MM.1S (cell line): ENCODE results near the gene PTPRE.

Source experiments
- DNase-seq: peaks from one replicate; pipeline ENCODE4 v3.0.0-alpha.2; 2015
- H2AFZ ChIP-seq: fragments of 300-600 bp; sonication (generic); 2 replicates; pipeline ENCODE4 v1.6.0; 2016; ENCODE audit warnings: antibody characterized with exemption, low read length
- H3F3A ChIP-seq: fragments of 300-600 bp; sonication (generic); 2 replicates; pipeline ENCODE4 v1.6.1; 2016; ENCODE audit warnings: mild to moderate bottlenecking, antibody characterized with exemption, low read length, moderate library complexity, mixed read lengths; ENCODE audit not compliant: insufficient read depth
- H3K27ac ChIP-seq: fragments of 300-600 bp; sonication (generic); 2 replicates; pipeline ENCODE4 v1.5.1; 2016; ENCODE audit warnings: mild to moderate bottlenecking, low read length
- H3K27me3 ChIP-seq: fragments of 300-600 bp; sonication (generic); replicated peaks from 2 replicates; pipeline ENCODE4 v1.6.0; 2016; ENCODE audit warnings: low read length; ENCODE audit not compliant: insufficient read depth
- H3K36me3 ChIP-seq: fragments of 300-600 bp; sonication (generic); replicated peaks from 2 replicates; pipeline ENCODE4 v1.6.1; 2016; ENCODE audit warnings: mild to moderate bottlenecking, low read length, mixed read lengths; ENCODE audit not compliant: insufficient read depth
- H3K4me1 ChIP-seq: fragments of 300-600 bp; sonication (generic); 2 replicates; pipeline ENCODE4 v1.6.1; 2016; ENCODE audit warnings: low read length, mixed read lengths
- H3K4me2 ChIP-seq: fragments of 300-600 bp; sonication (generic); 2 replicates; pipeline ENCODE4 v1.6.0; 2016; ENCODE audit warnings: low read depth, low read length
- H3K4me3 ChIP-seq: fragments of 300-600 bp; sonication (generic); 2 replicates; pipeline ENCODE4 v1.5.1; 2016; ENCODE audit warnings: low read length, mixed read lengths
- H3K79me2 ChIP-seq: fragments of 300-600 bp; sonication (generic); 2 replicates; pipeline ENCODE4 v1.6.1; 2016; ENCODE audit warnings: mixed run types, low read length, mixed read lengths
- H3K9ac ChIP-seq: fragments of 300-600 bp; sonication (generic); 2 replicates; pipeline ENCODE4 v1.6.1; 2016; ENCODE audit warnings: low read length, mixed read lengths
- H3K9me2 ChIP-seq: fragments of 300-600 bp; sonication (generic); replicated peaks from 2 replicates; pipeline ENCODE4 v1.6.1; 2016; ENCODE audit warnings: mild to moderate bottlenecking, low read length, mixed read lengths; ENCODE audit not compliant: insufficient read depth
- H3K9me3 ChIP-seq: fragments of 300-600 bp; sonication (generic); replicated peaks from 2 replicates; pipeline ENCODE4 v1.6.1; 2016; ENCODE audit warnings: mild to moderate bottlenecking, low read length, mixed read lengths; ENCODE audit not compliant: insufficient read depth
- H4K20me1 ChIP-seq: fragments of 300-600 bp; sonication (generic); 2 replicates; pipeline ENCODE4 v1.6.1; 2016; ENCODE audit warnings: mild to moderate bottlenecking, low read length, moderate library complexity, mixed read lengths; ENCODE audit not compliant: insufficient read depth
- CTCF ChIP-seq: fragments of 300-600 bp; sonication (generic); IDR thresholded peaks from 2 replicates; pipeline ENCODE4 v1.5.1; 2016; ENCODE audit warnings: antibody characterized with exemption, low read length, mixed read lengths
- EZH2 ChIP-seq: fragments of 300-600 bp; sonication (generic); optimal IDR thresholded peaks from 2 replicates; pipeline ENCODE3; 2017; ENCODE audit warnings: low read depth, mild to moderate bottlenecking, antibody characterized with exemption, low read length, mixed read lengths
- EZH2phosphoT487 ChIP-seq: fragments of 300-600 bp; sonication (generic); IDR thresholded peaks from 2 replicates; pipeline ENCODE4 v1.6.1; 2018; ENCODE audit warnings: antibody characterized with exemption, low read length

Gene PTPRE

GRCh38 chr10:127997937-127998336 is 91.0 kb downstream of the PTPRE start:
- no peak overlapping the region for H3K9ac ChIP-seq
- H3K4me3 ChIP-seq = no peak overlapping the region
- H3F3A ChIP-seq = no peaks in the 10 kb centered on the region
- H3K27me3 ChIP-seq = no peaks in the 10 kb centered on the region
- no peak for TF ChIP-seq EZH2phosphoT487
- TF ChIP-seq EZH2 = no peak
- TF ChIP-seq CTCF = no peak
- H3K36me3 ChIP-seq = no peaks in the 10 kb centered on the region
- no peak overlapping the region for H3K27ac ChIP-seq
- no peaks in the 10 kb centered on the region for H3K9me3 ChIP-seq
- no peaks in the 10 kb centered on the region for H4K20me1 ChIP-seq
- no peaks in the 10 kb centered on the region for H3K9me2 ChIP-seq
- no peak overlapping the region for H2AFZ ChIP-seq
- no peak for DNase-seq
- H3K4me2 ChIP-seq = no peak overlapping the region
- H3K79me2 ChIP-seq = no peaks in the 10 kb centered on the region
- no peaks in the 10 kb centered on the region for H3K4me1 ChIP-seq

GRCh38 chr10:127998501-127999144 is 91.7 kb downstream of the PTPRE start:
- Histone ChIP-seq H3K4me2 (no peak overlapping the region), H3K9me2 (no peaks in the 10 kb centered on the region), H3K27me3 (no peaks in the 10 kb centered on the region), H3K4me3 (no peak overlapping the region), H3F3A (no peaks in the 10 kb centered on the region), H2AFZ (no peak overlapping the region), H3K36me3 (no peaks in the 10 kb centered on the region), H3K9me3 (no peaks in the 10 kb centered on the region), H3K79me2 (no peaks in the 10 kb centered on the region), H3K4me1 (no peaks in the 10 kb centered on the region), H4K20me1 (no peaks in the 10 kb centered on the region), H3K27ac (no peak overlapping the region), H3K9ac (no peak overlapping the region)
- TF ChIP-seq EZH2 (no peak), EZH2phosphoT487 (no peak)
- DNase-seq = no peak

- H2AFZ ChIP-seq = no peak overlapping the region
Observed at GRCh38 chr10:127999297-128000129, 92.6 kb downstream of the PTPRE start.

More at GRCh38 chr10:127999297-128000129, 92.6 kb downstream of the PTPRE start:
- Histone ChIP-seq H3K4me2 (no peak overlapping the region), H3K9me2 (no peaks in the 10 kb centered on the region), H3K36me3 (no peaks in the 10 kb centered on the region), H3K9me3 (no peaks in the 10 kb centered on the region), H4K20me1 (no peaks in the 10 kb centered on the region), H3F3A (no peaks in the 10 kb centered on the region), H3K4me3 (no peak overlapping the region), H3K79me2 (no peaks in the 10 kb centered on the region), H3K27ac (no peak overlapping the region), H3K4me1 (no peaks in the 10 kb centered on the region), H3K27me3 (no peaks in the 10 kb centered on the region), H3K9ac (no peak overlapping the region)
- TF ChIP-seq CTCF (no peak), EZH2 (no peak), EZH2phosphoT487 (no peak)
- DNase-seq = no peak
